IMR-90 (cell line): ENCODE measurements around the gene VPS37C. TPM values are rescaled to one million over a fixed set of nuclear protein-coding genes. Genes with fewer than 3 reads are reported as not detected.

Source experiments
- ATAC-seq: fragments of 200-7000 bp; cut with Tn5 transposase; 2 replicates; pipeline ENCODE4 v1.9.1; 2020; ENCODE audit warnings: low read depth, mild to moderate bottlenecking, moderate library complexity
- BruUV-seq: library from RNA; stranded (reverse); fragments of 400-500 nt; replicated peaks from 2 replicates; lab custom pipeline; 2021; lab: Mats Ljungman, UMichigan
- CTCF ChIA-PET: fragments of 300-600 bp; formaldehyde crosslinking; extraction: SDS; loops from one replicate; lab custom pipeline; 2021; ENCODE audit warnings: antibody characterized with exemption; lab: Yijun Ruan, JAX
- POLR2A ChIA-PET: fragments of 300-600 bp; sonication (Branson Sonifier 250); formaldehyde crosslinking; loops from one replicate; lab custom pipeline; 2022; ENCODE audit warnings: antibody characterized with exemption; ENCODE audit not compliant: unreplicated experiment; lab: Charles Lee
- DNase-seq: peaks from one replicate; pipeline ENCODE4 v3.0.0; 2013
- H2AFZ ChIP-seq: replicated peaks from 2 replicates; pipeline ENCODE3; 2013; ENCODE audit warnings: low read length, mild to moderate bottlenecking; ENCODE audit not compliant: poor library complexity
- H2AK5ac ChIP-seq: 2 replicates; pipeline ENCODE4 v1.6.1; 2013; ENCODE audit warnings: low read depth, low read length, inconsistent platforms
- H2AK9ac ChIP-seq: replicated peaks from 2 replicates; pipeline ENCODE3; 2013; ENCODE audit warnings: mild to moderate bottlenecking, low read depth, low read length, moderate library complexity; ENCODE audit not compliant: poor library complexity
- H2BK120ac ChIP-seq: 2 replicates; pipeline ENCODE4 v1.6.1; 2013; ENCODE audit warnings: low read depth, low read length, inconsistent platforms
- H2BK15ac ChIP-seq: 3 replicates; pipeline ENCODE4 v1.6.1; 2013; ENCODE audit warnings: low read depth, low read length, inconsistent platforms
- H2BK20ac ChIP-seq: 2 replicates; pipeline ENCODE4 v1.6.1; 2013; ENCODE audit warnings: low read depth, mild to moderate bottlenecking, inconsistent platforms, low read length, moderate library complexity
- H2BK5ac ChIP-seq: 2 replicates; pipeline ENCODE4 v1.6.1; 2013; ENCODE audit warnings: mild to moderate bottlenecking, low read depth, low read length, inconsistent platforms; ENCODE audit not compliant: poor library complexity, severe bottlenecking
- H3K14ac ChIP-seq: replicated peaks from 2 replicates; pipeline ENCODE4 v1.6.1; 2013; ENCODE audit warnings: low read depth, low read length, inconsistent platforms
- H3K18ac ChIP-seq: 2 replicates; pipeline ENCODE4 v1.6.1; 2013; ENCODE audit warnings: low read depth, low read length, control low read depth
- H3K23ac ChIP-seq: 2 replicates; pipeline ENCODE4 v1.6.1; 2013; ENCODE audit warnings: low read depth, low read length, inconsistent platforms
- H3K27ac ChIP-seq: 2 replicates; pipeline ENCODE4 v1.5.1; 2013; ENCODE audit warnings: mild to moderate bottlenecking, control low read depth, low read length; ENCODE audit not compliant: insufficient read depth
- H3K27me3 ChIP-seq: 2 replicates; pipeline ENCODE4 v1.6.1; 2013; ENCODE audit warnings: low read length; ENCODE audit not compliant: control insufficient read depth, insufficient read depth
- H3K36me3 ChIP-seq: 2 replicates; pipeline ENCODE4 v1.6.1; 2013; ENCODE audit warnings: low read length, mixed read lengths; ENCODE audit not compliant: control insufficient read depth, insufficient read depth
- H3K4ac ChIP-seq: 2 replicates; pipeline ENCODE4 v1.6.1; 2013; ENCODE audit warnings: low read depth, low read length, inconsistent platforms
- H3K4me1 ChIP-seq: 2 replicates; pipeline ENCODE4 v1.6.1; 2013; ENCODE audit warnings: low read length, mixed read lengths; ENCODE audit not compliant: control insufficient read depth, insufficient read depth
- H3K4me2 ChIP-seq: 2 replicates; pipeline ENCODE4 v1.6.1; 2013; ENCODE audit warnings: low read depth, mild to moderate bottlenecking, control low read depth, low read length, moderate library complexity
- H3K4me3 ChIP-seq: 2 replicates; pipeline ENCODE4 v1.5.1; 2013; ENCODE audit warnings: low read depth, mild to moderate bottlenecking, control low read depth, low read length, moderate library complexity; ENCODE audit not compliant: insufficient read depth
- H3K56ac ChIP-seq: 2 replicates; pipeline ENCODE4 v1.6.1; 2013; ENCODE audit warnings: low read length, inconsistent platforms; ENCODE audit not compliant: insufficient read depth; ENCODE audit errors: extremely low read depth
- H3K79me1 ChIP-seq, 2 experiments: 2 replicates each; pipeline ENCODE4 v1.6.1; 2013; ENCODE audit warnings: low read length in 2 of 2, inconsistent platforms in 1 of 2, low read depth in 1 of 2
- H3K9ac ChIP-seq: 2 replicates; pipeline ENCODE4 v1.6.1; 2013; ENCODE audit warnings: low read depth, low read length, control low read depth
- H3K9me1 ChIP-seq: 2 replicates; pipeline ENCODE4 v1.6.1; 2013; ENCODE audit warnings: low read length, inconsistent platforms; ENCODE audit not compliant: insufficient read depth
- H3K9me3 ChIP-seq: 2 replicates; pipeline ENCODE4 v1.6.1; 2013; ENCODE audit warnings: low read length; ENCODE audit not compliant: control insufficient read depth, insufficient read depth
- H4K20me1 ChIP-seq: 2 replicates; pipeline ENCODE4 v1.6.1; 2013; ENCODE audit warnings: low read length, inconsistent platforms; ENCODE audit not compliant: insufficient read depth
- H4K5ac ChIP-seq: 2 replicates; pipeline ENCODE4 v1.6.1; 2013; ENCODE audit warnings: mild to moderate bottlenecking, low read depth, low read length, control low read depth
- H4K8ac ChIP-seq, 2 experiments: 2 replicates each; pipeline ENCODE4 v1.6.1; 2013; ENCODE audit warnings: low read depth in 2 of 2, low read length in 2 of 2, control low read depth in 1 of 2, inconsistent platforms in 1 of 2
- H4K91ac ChIP-seq: 2 replicates; pipeline ENCODE4 v1.6.1; 2013; ENCODE audit warnings: low read depth, low read length, inconsistent platforms; ENCODE audit not compliant: insufficient read depth
- FOS ChIP-seq: fragments of 150-350 bp; IDR thresholded peaks from 2 replicates; pipeline ENCODE4 v1.6.1; 2016; ENCODE audit warnings: low read depth, low read length
- MAFK ChIP-seq: IDR thresholded peaks from 2 replicates; pipeline ENCODE4 v1.6.1; 2012; ENCODE audit warnings: low read depth, low read length, improper control_type of control experiment
- MXI1 ChIP-seq: IDR thresholded peaks from 2 replicates; pipeline ENCODE4 v1.6.1; 2012; ENCODE audit warnings: low read depth, mild to moderate bottlenecking, low read length, moderate library complexity, borderline replicate concordance
- NFE2L2 ChIP-seq: fragments of 150-350 bp; IDR thresholded peaks from 2 replicates; pipeline ENCODE4 v1.6.1; 2016; ENCODE audit warnings: low read depth, mild to moderate bottlenecking, low read length
- RAD21 ChIP-seq: IDR thresholded peaks from 2 replicates; pipeline ENCODE4 v1.6.1; 2012; ENCODE audit warnings: low read length, improper control_type of control experiment
- WGBS, 2 experiments: methylation state at CpG; one replicate each; pipeline versions ENCODE4 v1.1.5 to v1.1.7; 2013; ENCODE audit warnings: missing lambda C conversion rate in 2 of 2; ENCODE audit not compliant: insufficient read length in 1 of 2; ENCODE audit errors: extremely low coverage in 2 of 2; 5-methylcytosine and 5-hydroxymethylcytosine counted together
- dilution Hi-C: fragments of 300-500 bp; cut with HindIII; formaldehyde crosslinking; loops from one replicate; pipeline ENCODE4 v1.14.3; 2018; ENCODE audit warnings: low sequenced_read_pairs; ENCODE audit not compliant: unreplicated experiment
- in situ Hi-C: fragments of 300-500 bp; cut with MboI; formaldehyde crosslinking; loops from 3 replicates; pipeline ENCODE4 v1.14.3; 2019; ENCODE audit warnings: low sequenced_read_pairs, inconsistent platforms, mixed read lengths
- intact Hi-C: fragments of 100-400 bp; cut with micrococcal nuclease; formaldehyde crosslinking; loops from 2 replicates; pipeline ENCODE4 v1.10.0; 2022
- polyA plus RNA-seq, 3 experiments: library from polyadenylated mRNA; depleted of rRNA; stranded (reverse); fragments of >200 nt; gene quantifications; 2 replicates each; pipeline ENCODE4 v1.2.3, GENCODE V29; 2012; ENCODE audit warnings: low replicate concordance in 1 of 3
- total RNA-seq: library from RNA; depleted of rRNA; stranded (reverse); fragments of >200 nt; gene quantifications from 2 replicates; pipeline ENCODE4 v1.2.3, GENCODE V29; 2012

Gene VPS37C
- total and polyA plus RNA-seq, 2 of the 4 experiments (the other 2 are of a cell fraction): 3.2 to 13.2 TPM

GRCh38 chr11:61120099-61120705 lies 41.0 kb downstream of the VPS37C start:
- H2AFZ ChIP-seq: no peak overlapping the region
- no peaks in the 10 kb centered on the region for H3K36me3 ChIP-seq
- H4K20me1 ChIP-seq: no peaks in the 10 kb centered on the region
- no peak overlapping the region for H4K91ac ChIP-seq
- 80% methylated on average over 10 of the region's 14 CpGs; no CpG with 5 or more reads in 1 of the 2 experiments for whole genome bisulfite sequencing, 2 experiments
- H4K8ac ChIP-seq: no peak overlapping the region
- in situ Hi-C loops (no loop called here), dilution Hi-C loops (no loop called here), intact Hi-C loops (no loop called here)
- H3K9me1 ChIP-seq: no peaks in the 10 kb centered on the region
- peaks cover 28% of the 10 kb centered on the region for H3K27me3 ChIP-seq
- DNase-seq: no peak
- no peak overlapping the region for H3K4ac ChIP-seq
- no peak overlapping the region for H3K14ac ChIP-seq
- ATAC-seq: peak; percentile 36
- H2AK5ac ChIP-seq: no peak overlapping the region
- no peak overlapping the region for H3K56ac ChIP-seq
- H2BK20ac ChIP-seq: no peak overlapping the region
- TF ChIP-seq RAD21 (no peak), FOS (no peak), NFE2L2 (no peak), MAFK (no peak), MXI1 (no peak)
- no peak overlapping the region for H3K27ac ChIP-seq
- ChIA-PET POLR2A (no interaction called here), CTCF (no interaction called here)
- H3K9ac ChIP-seq: no peak overlapping the region
- no peak overlapping the region for H3K4me3 ChIP-seq
- no peaks in the 10 kb centered on the region for H3K79me1 ChIP-seq
- H2AK9ac ChIP-seq: no peak overlapping the region
- no TSS peak for BruUV-seq
- H4K5ac ChIP-seq: no peak overlapping the region
- H3K4me2 ChIP-seq: no peak overlapping the region
- no peaks in the 10 kb centered on the region for H3K9me3 ChIP-seq
- no peak overlapping the region for H2BK15ac ChIP-seq
- no peak overlapping the region for H2BK120ac ChIP-seq
- H3K23ac ChIP-seq: no peak overlapping the region
- no peak overlapping the region for H3K18ac ChIP-seq
- H2BK5ac ChIP-seq: no peak overlapping the region
- H3K4me1 ChIP-seq: no peaks in the 10 kb centered on the region
